SK-N-MC (cell line): ENCODE data around the gene RFX2.

ENCODE experiments used
- EZH2 ChIP-seq: fragments of 200-600 bp; sonication (generic); IDR thresholded peaks from one replicate; pipeline ENCODE4 v1.6.1; 2017; ENCODE audit warnings: antibody characterized with exemption
- POLR2AphosphoS5 ChIP-seq: IDR thresholded peaks from 2 replicates; pipeline ENCODE4 v1.6.1; 2012; ENCODE audit warnings: mild to moderate bottlenecking, low read depth, low read length, borderline replicate concordance

GRCh38 chr19:6132482-6132881, 22.2 kb upstream of the RFX2 start:
- TF ChIP-seq POLR2AphosphoS5 = no peak
- no peak for TF ChIP-seq EZH2
